ENCODE data around the gene CD99L2. TPM values are rescaled to one million over a fixed set of nuclear protein-coding genes. Genes with fewer than 3 reads are reported as not detected.

The CD99L2 gene
- total RNA-seq, 2 experiments from 2014 or later, result 5.9 to 12.3 TPM

DNA sequence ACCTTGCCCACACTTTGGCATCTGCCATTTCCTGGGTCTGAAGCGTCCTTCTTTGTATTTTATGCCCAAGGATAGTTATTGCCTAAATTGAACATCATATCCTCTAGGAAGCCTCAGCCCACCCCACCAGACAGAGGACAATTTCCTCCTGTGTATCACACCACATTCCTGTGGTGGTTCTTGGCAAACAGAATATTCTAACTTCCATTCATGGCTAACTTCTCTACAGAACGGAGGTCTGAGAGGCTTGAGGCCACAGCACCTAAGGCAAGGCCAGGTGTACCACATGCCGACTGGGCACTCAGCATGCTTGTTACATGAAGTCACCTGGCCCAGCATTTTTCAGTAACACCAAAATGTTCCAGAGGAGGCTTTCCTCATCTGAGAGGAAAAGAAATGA lies 42.4 kb downstream of the CD99L2 start:
- Histone ChIP-seq H3K4me1 (ENCODE audit: insufficient read depth, low read length, poor library complexity, severe bottlenecking) (no peaks in the 10 kb centered on the region), H3K9me2 (ENCODE audit: insufficient read depth, low read length) (no peaks in the 10 kb centered on the region), H3K27ac (ENCODE audit: low read depth, low read length, poor library complexity, severe bottlenecking) (no peak overlapping the region), H4K20me1 (ENCODE audit: insufficient read depth, low read length) (no peaks in the 10 kb centered on the region), H3K36me3 (ENCODE audit: insufficient read depth, low read length) (no peaks in the 10 kb centered on the region), H3K4me2 (ENCODE audit: low read length) (no peak overlapping the region), H2AFZ (ENCODE audit: low read length) (no peak overlapping the region), H3K79me2 (ENCODE audit: insufficient read depth, low read depth, low read length) (no peaks in the 10 kb centered on the region), H3K4me3 (ENCODE audit: low read depth, low read length, poor library complexity, severe bottlenecking) (no peak overlapping the region), H3K9me3 (ENCODE audit: low read length) (no peaks in the 10 kb centered on the region)
- intact Hi-C loops (cut with micrococcal nuclease; ENCODE audit: unreplicated experiment), result no loop called here
- no peak for TF ChIP-seq EZH2phosphoT487 (IDR thresholded peaks at IDR 0.05; ENCODE audit: borderline replicate concordance, low read depth, low read length)
- TF ChIP-seq, protein P1, sequence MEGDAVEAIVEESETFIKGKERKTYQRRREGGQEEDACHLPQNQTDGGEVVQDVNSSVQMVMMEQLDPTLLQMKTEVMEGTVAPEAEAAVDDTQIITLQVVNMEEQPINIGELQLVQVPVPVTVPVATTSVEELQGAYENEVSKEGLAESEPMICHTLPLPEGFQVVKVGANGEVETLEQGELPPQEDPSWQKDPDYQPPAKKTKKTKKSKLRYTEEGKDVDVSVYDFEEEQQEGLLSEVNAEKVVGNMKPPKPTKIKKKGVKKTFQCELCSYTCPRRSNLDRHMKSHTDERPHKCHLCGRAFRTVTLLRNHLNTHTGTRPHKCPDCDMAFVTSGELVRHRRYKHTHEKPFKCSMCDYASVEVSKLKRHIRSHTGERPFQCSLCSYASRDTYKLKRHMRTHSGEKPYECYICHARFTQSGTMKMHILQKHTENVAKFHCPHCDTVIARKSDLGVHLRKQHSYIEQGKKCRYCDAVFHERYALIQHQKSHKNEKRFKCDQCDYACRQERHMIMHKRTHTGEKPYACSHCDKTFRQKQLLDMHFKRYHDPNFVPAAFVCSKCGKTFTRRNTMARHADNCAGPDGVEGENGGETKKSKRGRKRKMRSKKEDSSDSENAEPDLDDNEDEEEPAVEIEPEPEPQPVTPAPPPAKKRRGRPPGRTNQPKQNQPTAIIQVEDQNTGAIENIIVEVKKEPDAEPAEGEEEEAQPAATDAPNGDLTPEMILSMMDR (conservative IDR thresholded peaks at IDR 0.05; ENCODE audit: low read length), result no peak
- no peak for DNase-seq (ENCODE audit: low spot score)
- ChIA-PET CTCF (ENCODE audit: unreplicated experiment) (no interaction called here), POLR2A (no interaction called here)
- no TSS peak for BruUV-seq (replicated peaks)

DNA sequence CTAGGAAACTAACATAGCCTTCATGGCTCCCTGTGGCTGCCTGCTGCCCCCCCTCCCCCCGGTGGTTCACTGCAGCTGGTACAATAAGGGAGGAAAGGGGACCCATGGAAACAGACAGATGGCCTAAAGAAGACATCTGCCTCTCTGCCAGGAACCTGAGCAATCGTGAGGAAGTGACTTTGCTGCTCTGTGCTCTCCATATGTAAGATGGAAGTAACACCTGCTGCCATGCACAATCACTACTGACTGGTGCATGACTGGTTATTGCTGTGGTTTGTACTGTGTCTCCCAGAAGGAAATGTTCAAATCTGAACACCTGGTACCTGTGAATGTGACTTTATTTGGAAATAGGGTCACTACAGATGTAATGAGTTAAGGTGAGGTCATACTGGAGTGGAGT lies 43.6 kb downstream of the CD99L2 start:
- H3K4me1 ChIP-seq (ENCODE audit: insufficient read depth, low read length, poor library complexity, severe bottlenecking), result no peaks in the 10 kb centered on the region
- intact Hi-C loops (cut with micrococcal nuclease; ENCODE audit: unreplicated experiment), result no loop called here
- no peak overlapping the region for H2AFZ ChIP-seq (ENCODE audit: low read length)
- H3K27ac ChIP-seq (ENCODE audit: low read depth, low read length, poor library complexity, severe bottlenecking), result no peak overlapping the region
- no peaks in the 10 kb centered on the region for H3K9me3 ChIP-seq (ENCODE audit: low read length)
- POLR2A ChIA-PET, result no interaction called here
- no TSS peak for BruUV-seq (replicated peaks)
- H4K20me1 ChIP-seq (ENCODE audit: insufficient read depth, low read length), result no peaks in the 10 kb centered on the region
- H3K4me2 ChIP-seq (ENCODE audit: low read length), result no peak overlapping the region
- no peaks in the 10 kb centered on the region for H3K36me3 ChIP-seq (ENCODE audit: insufficient read depth, low read length)
- peak; percentile 14 for DNase-seq (ENCODE audit: low spot score)
- H3K4me3 ChIP-seq (ENCODE audit: low read depth, low read length, poor library complexity, severe bottlenecking), result no peak overlapping the region
- H3K79me2 ChIP-seq (ENCODE audit: insufficient read depth, low read depth, low read length), result no peaks in the 10 kb centered on the region
- CTCF ChIA-PET (ENCODE audit: unreplicated experiment), result no interaction called here
- no peak for TF ChIP-seq EZH2phosphoT487 (IDR thresholded peaks at IDR 0.05; ENCODE audit: borderline replicate concordance, low read depth, low read length)
- H3K9me2 ChIP-seq (ENCODE audit: insufficient read depth, low read length), result no peaks in the 10 kb centered on the region

DNA sequence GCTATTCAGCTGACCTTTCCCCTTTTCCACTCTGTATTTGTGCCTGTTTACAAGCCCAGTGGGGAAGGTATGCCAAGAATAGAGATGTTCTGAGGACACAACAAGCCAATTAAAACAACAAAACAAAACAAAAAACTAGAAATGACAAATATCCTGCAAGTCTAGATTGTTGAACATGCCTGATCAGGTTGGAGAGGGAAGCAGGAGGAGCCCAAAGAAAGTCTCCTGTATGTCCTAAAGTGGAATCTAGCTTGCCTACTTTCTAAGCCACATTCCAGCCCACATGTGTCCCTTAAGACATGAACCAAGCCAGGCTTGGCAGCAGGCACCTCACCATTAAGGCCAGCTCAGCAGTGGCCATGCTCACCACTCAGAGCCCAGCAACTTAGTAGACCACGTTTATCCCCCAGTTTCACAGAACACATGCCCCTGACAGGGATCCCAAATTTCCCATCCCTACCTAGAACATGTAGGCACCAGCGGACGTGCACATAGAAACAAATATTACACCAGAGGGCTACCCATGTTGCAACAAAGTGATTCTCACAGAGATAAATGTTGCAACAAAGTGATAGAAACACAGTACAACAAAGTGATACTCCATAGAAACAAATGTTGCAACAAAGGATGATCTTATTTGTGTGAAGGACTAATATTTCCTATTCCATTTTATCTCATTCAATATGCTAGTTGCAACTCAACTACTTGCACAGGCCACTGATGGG lies 48.3 kb downstream of the CD99L2 start:
- TF ChIP-seq EZH2phosphoT487 (IDR thresholded peaks at IDR 0.05; ENCODE audit: borderline replicate concordance, low read depth, low read length), result no peak
- CTCF ChIA-PET (ENCODE audit: unreplicated experiment), result no interaction called here
- H3K4me2 ChIP-seq (ENCODE audit: low read length), result no peak overlapping the region
- no TSS peak for BruUV-seq (replicated peaks)
- H3K27ac ChIP-seq (ENCODE audit: low read depth, low read length, poor library complexity, severe bottlenecking), result no peak overlapping the region
- no peak overlapping the region for H3K4me3 ChIP-seq (ENCODE audit: low read depth, low read length, poor library complexity, severe bottlenecking)
- intact Hi-C loops (cut with micrococcal nuclease; ENCODE audit: unreplicated experiment), result no loop called here
- DNase-seq (ENCODE audit: low spot score), result no peak
- POLR2A ChIA-PET, result no interaction called here
- H3K4me1 ChIP-seq (ENCODE audit: insufficient read depth, low read length, poor library complexity, severe bottlenecking), result no peaks in the 10 kb centered on the region
- no peak overlapping the region for H2AFZ ChIP-seq (ENCODE audit: low read length)
- no peaks in the 10 kb centered on the region for H4K20me1 ChIP-seq (ENCODE audit: insufficient read depth, low read length)
- no peaks in the 10 kb centered on the region for H3K9me3 ChIP-seq (ENCODE audit: low read length)
- no peaks in the 10 kb centered on the region for H3K9me2 ChIP-seq (ENCODE audit: insufficient read depth, low read length)
- H3K36me3 ChIP-seq (ENCODE audit: insufficient read depth, low read length), result no peaks in the 10 kb centered on the region
- no peaks in the 10 kb centered on the region for H3K79me2 ChIP-seq (ENCODE audit: insufficient read depth, low read depth, low read length)

Data from OCI-LY7 (cell line).